HEK293 (cell line): ENCODE results near the gene WNT11.
A peak's percentile ranks its signal among the peaks of the same experiment; 100 is the strongest.

Source experiments
- FEZF1 ChIP-seq: fragments of 450-650 bp; formaldehyde crosslinking; IDR thresholded peaks from 2 replicates; pipeline ENCODE4 v1.5.1; 2016; ENCODE audit warnings: missing biosample characterization, missing genetic modification characterization
- GFI1B ChIP-seq: fragments of 450-650 bp; formaldehyde crosslinking; IDR thresholded peaks from 2 replicates; pipeline ENCODE4 v1.5.1; 2016; ENCODE audit warnings: missing biosample characterization, missing genetic modification characterization
- GLIS2 ChIP-seq: fragments of 450-650 bp; formaldehyde crosslinking; IDR thresholded peaks from 2 replicates; pipeline ENCODE4 v1.5.1; 2016; ENCODE audit warnings: missing biosample characterization, missing genetic modification characterization
- IKZF3 ChIP-seq: fragments of 450-650 bp; IDR thresholded peaks from 2 replicates; pipeline ENCODE4 v1.5.0; 2018; ENCODE audit warnings: missing biosample characterization, mild to moderate bottlenecking, missing genetic modification characterization, moderate library complexity
- KLF16 ChIP-seq: fragments of 450-650 bp; formaldehyde crosslinking; IDR thresholded peaks from 2 replicates; pipeline ENCODE4 v1.5.1; 2017; ENCODE audit warnings: missing biosample characterization, missing genetic modification characterization
- SP2 ChIP-seq: fragments of 450-650 bp; formaldehyde crosslinking; IDR thresholded peaks from 2 replicates; pipeline ENCODE4 v1.5.1; 2016; ENCODE audit warnings: missing biosample characterization, missing genetic modification characterization
- ZBTB17 ChIP-seq: fragments of 450-650 bp; formaldehyde crosslinking; IDR thresholded peaks from 2 replicates; pipeline ENCODE4 v1.5.1; 2016; ENCODE audit warnings: missing biosample characterization, missing genetic modification characterization
- ZFHX2 ChIP-seq: fragments of 450-650 bp; formaldehyde crosslinking; conservative IDR thresholded peaks from 2 replicates; pipeline ENCODE4 v1.5.1; 2016; ENCODE audit warnings: missing biosample characterization, missing genetic modification characterization
- ZNF138 ChIP-seq: fragments of 450-650 bp; formaldehyde crosslinking; IDR thresholded peaks from 2 replicates; pipeline ENCODE4 v1.5.1; 2016; ENCODE audit warnings: missing biosample characterization, missing genetic modification characterization, borderline replicate concordance
- ZNF155 ChIP-seq: fragments of 450-650 bp; formaldehyde crosslinking; IDR thresholded peaks from 2 replicates; pipeline ENCODE4 v1.5.1; 2016; ENCODE audit warnings: missing biosample characterization, missing genetic modification characterization
- ZNF2 ChIP-seq: fragments of 450-650 bp; formaldehyde crosslinking; IDR thresholded peaks from 2 replicates; pipeline ENCODE4 v1.5.1; 2016; ENCODE audit warnings: missing biosample characterization, missing genetic modification characterization
- ZNF221 ChIP-seq: fragments of 450-650 bp; formaldehyde crosslinking; IDR thresholded peaks from 2 replicates; pipeline ENCODE4 v1.5.1; 2017; ENCODE audit warnings: missing biosample characterization, missing genetic modification characterization, borderline replicate concordance
- ZNF335 ChIP-seq: fragments of 450-650 bp; formaldehyde crosslinking; conservative IDR thresholded peaks from 2 replicates; pipeline ENCODE4 v1.5.1; 2016; ENCODE audit warnings: missing biosample characterization, missing genetic modification characterization
- ZNF341 ChIP-seq: fragments of 450-650 bp; formaldehyde crosslinking; IDR thresholded peaks from 2 replicates; pipeline ENCODE4; 2016; ENCODE audit warnings: low read depth, missing biosample characterization, missing genetic modification characterization
- ZNF391 ChIP-seq: fragments of 450-650 bp; formaldehyde crosslinking; IDR thresholded peaks from 2 replicates; pipeline ENCODE4 v1.5.1; 2016; ENCODE audit warnings: low read depth, missing biosample characterization, missing genetic modification characterization, borderline replicate concordance
- ZNF501 ChIP-seq: fragments of 450-650 bp; formaldehyde crosslinking; IDR thresholded peaks from 2 replicates; pipeline ENCODE4 v1.5.1; 2016; ENCODE audit warnings: missing biosample characterization, missing genetic modification characterization
- ZNF514 ChIP-seq: fragments of 450-650 bp; formaldehyde crosslinking; IDR thresholded peaks from 2 replicates; pipeline ENCODE4 v1.5.1; 2016; ENCODE audit warnings: missing biosample characterization, missing genetic modification characterization
- ZNF555 ChIP-seq: fragments of 450-650 bp; formaldehyde crosslinking; conservative IDR thresholded peaks from 2 replicates; pipeline ENCODE4 v1.5.1; 2017; ENCODE audit warnings: missing biosample characterization, mild to moderate bottlenecking, missing genetic modification characterization, inconsistent platforms
- ZNF768 ChIP-seq: fragments of 450-650 bp; formaldehyde crosslinking; IDR thresholded peaks from 2 replicates; pipeline ENCODE4 v1.5.1; 2018; ENCODE audit warnings: missing biosample characterization, mild to moderate bottlenecking, missing genetic modification characterization
- ZSCAN16 ChIP-seq: fragments of 450-650 bp; formaldehyde crosslinking; IDR thresholded peaks from 2 replicates; pipeline ENCODE4 v1.5.1; 2016; ENCODE audit warnings: missing biosample characterization, missing genetic modification characterization
- TF ChIP-seq, protein P1 (sequence below): fragments of 450-650 bp; formaldehyde crosslinking; IDR thresholded peaks from 2 replicates; pipeline ENCODE4 v1.5.1; 2016; ENCODE audit warnings: missing biosample characterization, missing genetic modification characterization
- TF ChIP-seq, protein P2 (sequence below): fragments of 450-650 bp; formaldehyde crosslinking; optimal IDR thresholded peaks from 2 replicates; pipeline ENCODE3; 2016; ENCODE audit warnings: missing biosample characterization, mild to moderate bottlenecking, missing genetic modification characterization
- TF ChIP-seq, protein P3 (sequence below): fragments of 450-650 bp; formaldehyde crosslinking; IDR thresholded peaks from 2 replicates; pipeline ENCODE4 v1.5.1; 2016; ENCODE audit warnings: missing biosample characterization, missing genetic modification characterization
- TF ChIP-seq, protein P4 (sequence below): fragments of 450-650 bp; formaldehyde crosslinking; IDR thresholded peaks from 2 replicates; pipeline ENCODE4 v1.5.1; 2016; ENCODE audit warnings: missing biosample characterization, missing genetic modification characterization
- TF ChIP-seq, protein P5 (sequence below): fragments of 450-650 bp; formaldehyde crosslinking; IDR thresholded peaks from 2 replicates; pipeline ENCODE4 v1.5.1; 2016; ENCODE audit warnings: missing biosample characterization, missing genetic modification characterization
- TF ChIP-seq, protein P6 (sequence below): fragments of 450-650 bp; formaldehyde crosslinking; IDR thresholded peaks from 2 replicates; pipeline ENCODE4 v1.5.1; 2016; ENCODE audit warnings: missing biosample characterization, missing genetic modification characterization

The WNT11 gene

DNA sequence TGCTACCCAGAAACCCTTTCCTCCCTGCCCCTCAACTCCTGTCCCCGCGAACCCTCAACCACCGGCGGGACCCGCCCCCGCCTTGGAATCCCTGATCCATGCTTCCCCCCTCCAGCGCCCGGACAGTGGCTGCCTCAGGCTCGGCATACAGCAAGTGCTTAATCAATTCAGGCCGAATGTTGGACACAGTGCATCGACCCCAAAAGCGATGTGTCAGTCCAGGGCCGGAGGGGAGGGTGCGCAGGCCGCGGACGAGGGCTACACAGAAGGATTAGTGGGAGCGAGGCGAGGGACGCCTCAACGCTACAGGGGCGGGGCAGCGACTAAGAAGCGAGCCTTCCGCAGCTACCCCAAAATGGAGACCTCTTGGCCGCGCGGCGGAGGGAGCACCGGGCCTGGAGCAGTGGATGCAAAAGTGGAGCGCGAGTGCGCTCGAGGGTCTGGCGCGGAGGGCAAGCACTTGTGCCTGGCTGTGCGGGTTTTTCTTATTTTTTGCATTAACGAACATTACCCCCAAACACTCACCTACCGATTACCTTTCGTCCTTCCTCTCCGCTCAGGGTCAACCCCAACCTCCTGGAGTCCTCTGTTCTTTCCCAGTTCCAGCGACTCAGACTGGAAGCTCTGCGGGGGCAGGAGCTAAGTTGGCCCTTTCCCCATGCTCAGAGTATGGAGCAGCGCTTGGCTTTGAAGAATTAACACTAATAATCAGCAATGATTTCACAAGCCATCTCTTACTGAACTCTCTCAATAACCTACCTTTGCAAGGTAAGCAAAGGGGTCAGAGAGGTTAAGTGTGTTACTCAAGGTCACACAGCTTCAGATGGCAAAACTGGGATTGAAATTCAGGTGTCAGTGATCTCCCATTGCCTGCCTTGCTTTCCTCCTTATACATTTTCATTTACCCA is 30.0 kb upstream of the WNT11 start (continued):
- TF ChIP-seq ZNF555 (tag by site-specific recombination): no peak
- TF ChIP-seq, protein P1, sequence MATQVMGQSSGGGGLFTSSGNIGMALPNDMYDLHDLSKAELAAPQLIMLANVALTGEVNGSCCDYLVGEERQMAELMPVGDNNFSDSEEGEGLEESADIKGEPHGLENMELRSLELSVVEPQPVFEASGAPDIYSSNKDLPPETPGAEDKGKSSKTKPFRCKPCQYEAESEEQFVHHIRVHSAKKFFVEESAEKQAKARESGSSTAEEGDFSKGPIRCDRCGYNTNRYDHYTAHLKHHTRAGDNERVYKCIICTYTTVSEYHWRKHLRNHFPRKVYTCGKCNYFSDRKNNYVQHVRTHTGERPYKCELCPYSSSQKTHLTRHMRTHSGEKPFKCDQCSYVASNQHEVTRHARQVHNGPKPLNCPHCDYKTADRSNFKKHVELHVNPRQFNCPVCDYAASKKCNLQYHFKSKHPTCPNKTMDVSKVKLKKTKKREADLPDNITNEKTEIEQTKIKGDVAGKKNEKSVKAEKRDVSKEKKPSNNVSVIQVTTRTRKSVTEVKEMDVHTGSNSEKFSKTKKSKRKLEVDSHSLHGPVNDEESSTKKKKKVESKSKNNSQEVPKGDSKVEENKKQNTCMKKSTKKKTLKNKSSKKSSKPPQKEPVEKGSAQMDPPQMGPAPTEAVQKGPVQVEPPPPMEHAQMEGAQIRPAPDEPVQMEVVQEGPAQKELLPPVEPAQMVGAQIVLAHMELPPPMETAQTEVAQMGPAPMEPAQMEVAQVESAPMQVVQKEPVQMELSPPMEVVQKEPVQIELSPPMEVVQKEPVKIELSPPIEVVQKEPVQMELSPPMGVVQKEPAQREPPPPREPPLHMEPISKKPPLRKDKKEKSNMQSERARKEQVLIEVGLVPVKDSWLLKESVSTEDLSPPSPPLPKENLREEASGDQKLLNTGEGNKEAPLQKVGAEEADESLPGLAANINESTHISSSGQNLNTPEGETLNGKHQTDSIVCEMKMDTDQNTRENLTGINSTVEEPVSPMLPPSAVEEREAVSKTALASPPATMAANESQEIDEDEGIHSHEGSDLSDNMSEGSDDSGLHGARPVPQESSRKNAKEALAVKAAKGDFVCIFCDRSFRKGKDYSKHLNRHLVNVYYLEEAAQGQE (tag by site-specific recombination): no peak
- no peak for TF ChIP-seq ZNF514 (tag by site-specific recombination)
- TF ChIP-seq ZNF2 (tag by site-specific recombination): no peak; the same call in 1 of the 2 replicates
- TF ChIP-seq, protein P2, sequence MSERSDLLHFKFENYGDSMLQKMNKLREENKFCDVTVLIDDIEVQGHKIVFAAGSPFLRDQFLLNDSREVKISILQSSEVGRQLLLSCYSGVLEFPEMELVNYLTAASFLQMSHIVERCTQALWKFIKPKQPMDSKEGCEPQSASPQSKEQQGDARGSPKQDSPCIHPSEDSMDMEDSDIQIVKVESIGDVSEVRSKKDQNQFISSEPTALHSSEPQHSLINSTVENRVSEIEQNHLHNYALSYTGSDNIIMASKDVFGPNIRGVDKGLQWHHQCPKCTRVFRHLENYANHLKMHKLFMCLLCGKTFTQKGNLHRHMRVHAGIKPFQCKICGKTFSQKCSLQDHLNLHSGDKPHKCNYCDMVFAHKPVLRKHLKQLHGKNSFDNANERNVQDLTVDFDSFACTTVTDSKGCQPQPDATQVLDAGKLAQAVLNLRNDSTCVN: peak; percentile 46
- TF ChIP-seq, protein P3, sequence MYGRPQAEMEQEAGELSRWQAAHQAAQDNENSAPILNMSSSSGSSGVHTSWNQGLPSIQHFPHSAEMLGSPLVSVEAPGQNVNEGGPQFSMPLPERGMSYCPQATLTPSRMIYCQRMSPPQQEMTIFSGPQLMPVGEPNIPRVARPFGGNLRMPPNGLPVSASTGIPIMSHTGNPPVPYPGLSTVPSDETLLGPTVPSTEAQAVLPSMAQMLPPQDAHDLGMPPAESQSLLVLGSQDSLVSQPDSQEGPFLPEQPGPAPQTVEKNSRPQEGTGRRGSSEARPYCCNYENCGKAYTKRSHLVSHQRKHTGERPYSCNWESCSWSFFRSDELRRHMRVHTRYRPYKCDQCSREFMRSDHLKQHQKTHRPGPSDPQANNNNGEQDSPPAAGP: no peak
- TF ChIP-seq IKZF3: peak; percentile 17; the same call in 1 of the 2 replicates
- TF ChIP-seq SP2 (tag by site-specific recombination): peak; percentile 45; the same call in 1 of the 2 replicates
- TF ChIP-seq, protein P4, sequence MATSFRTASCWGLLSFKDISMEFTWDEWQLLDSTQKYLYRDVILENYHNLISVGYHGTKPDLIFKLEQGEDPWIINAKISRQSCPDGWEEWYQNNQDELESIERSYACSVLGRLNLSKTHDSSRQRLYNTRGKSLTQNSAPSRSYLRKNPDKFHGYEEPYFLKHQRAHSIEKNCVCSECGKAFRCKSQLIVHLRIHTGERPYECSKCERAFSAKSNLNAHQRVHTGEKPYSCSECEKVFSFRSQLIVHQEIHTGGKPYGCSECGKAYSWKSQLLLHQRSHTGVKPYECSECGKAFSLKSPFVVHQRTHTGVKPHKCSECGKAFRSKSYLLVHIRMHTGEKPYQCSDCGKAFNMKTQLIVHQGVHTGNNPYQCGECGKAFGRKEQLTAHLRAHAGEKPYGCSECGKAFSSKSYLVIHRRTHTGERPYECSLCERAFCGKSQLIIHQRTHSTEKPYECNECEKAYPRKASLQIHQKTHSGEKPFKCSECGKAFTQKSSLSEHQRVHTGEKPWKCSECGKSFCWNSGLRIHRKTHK (tag by site-specific recombination): no peak
- TF ChIP-seq, protein P5, sequence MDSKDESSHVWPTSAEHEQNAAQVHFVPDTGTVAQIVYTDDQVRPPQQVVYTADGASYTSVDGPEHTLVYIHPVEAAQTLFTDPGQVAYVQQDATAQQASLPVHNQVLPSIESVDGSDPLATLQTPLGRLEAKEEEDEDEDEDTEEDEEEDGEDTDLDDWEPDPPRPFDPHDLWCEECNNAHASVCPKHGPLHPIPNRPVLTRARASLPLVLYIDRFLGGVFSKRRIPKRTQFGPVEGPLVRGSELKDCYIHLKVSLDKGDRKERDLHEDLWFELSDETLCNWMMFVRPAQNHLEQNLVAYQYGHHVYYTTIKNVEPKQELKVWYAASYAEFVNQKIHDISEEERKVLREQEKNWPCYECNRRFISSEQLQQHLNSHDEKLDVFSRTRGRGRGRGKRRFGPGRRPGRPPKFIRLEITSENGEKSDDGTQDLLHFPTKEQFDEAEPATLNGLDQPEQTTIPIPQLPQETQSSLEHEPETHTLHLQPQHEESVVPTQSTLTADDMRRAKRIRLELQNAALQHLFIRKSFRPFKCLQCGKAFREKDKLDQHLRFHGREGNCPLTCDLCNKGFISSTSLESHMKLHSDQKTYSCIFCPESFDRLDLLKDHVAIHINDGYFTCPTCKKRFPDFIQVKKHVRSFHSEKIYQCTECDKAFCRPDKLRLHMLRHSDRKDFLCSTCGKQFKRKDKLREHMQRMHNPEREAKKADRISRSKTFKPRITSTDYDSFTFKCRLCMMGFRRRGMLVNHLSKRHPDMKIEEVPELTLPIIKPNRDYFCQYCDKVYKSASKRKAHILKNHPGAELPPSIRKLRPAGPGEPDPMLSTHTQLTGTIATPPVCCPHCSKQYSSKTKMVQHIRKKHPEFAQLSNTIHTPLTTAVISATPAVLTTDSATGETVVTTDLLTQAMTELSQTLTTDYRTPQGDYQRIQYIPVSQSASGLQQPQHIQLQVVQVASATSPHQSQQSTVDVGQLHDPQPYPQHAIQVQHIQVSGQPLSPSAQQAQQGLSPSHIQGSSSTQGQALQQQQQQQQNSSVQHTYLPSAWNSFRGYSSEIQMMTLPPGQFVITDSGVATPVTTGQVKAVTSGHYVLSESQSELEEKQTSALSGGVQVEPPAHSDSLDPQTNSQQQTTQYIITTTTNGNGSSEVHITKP (tag by site-specific recombination): peak; percentile 85
- TF ChIP-seq ZNF335: peak; percentile 83
- TF ChIP-seq ZNF155 (tag by site-specific recombination): no peak
- TF ChIP-seq ZNF768 (tag by site-specific recombination): peak; percentile 99
- TF ChIP-seq, protein P6, sequence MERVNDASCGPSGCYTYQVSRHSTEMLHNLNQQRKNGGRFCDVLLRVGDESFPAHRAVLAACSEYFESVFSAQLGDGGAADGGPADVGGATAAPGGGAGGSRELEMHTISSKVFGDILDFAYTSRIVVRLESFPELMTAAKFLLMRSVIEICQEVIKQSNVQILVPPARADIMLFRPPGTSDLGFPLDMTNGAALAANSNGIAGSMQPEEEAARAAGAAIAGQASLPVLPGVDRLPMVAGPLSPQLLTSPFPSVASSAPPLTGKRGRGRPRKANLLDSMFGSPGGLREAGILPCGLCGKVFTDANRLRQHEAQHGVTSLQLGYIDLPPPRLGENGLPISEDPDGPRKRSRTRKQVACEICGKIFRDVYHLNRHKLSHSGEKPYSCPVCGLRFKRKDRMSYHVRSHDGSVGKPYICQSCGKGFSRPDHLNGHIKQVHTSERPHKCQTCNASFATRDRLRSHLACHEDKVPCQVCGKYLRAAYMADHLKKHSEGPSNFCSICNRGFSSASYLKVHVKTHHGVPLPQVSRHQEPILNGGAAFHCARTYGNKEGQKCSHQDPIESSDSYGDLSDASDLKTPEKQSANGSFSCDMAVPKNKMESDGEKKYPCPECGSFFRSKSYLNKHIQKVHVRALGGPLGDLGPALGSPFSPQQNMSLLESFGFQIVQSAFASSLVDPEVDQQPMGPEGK (tag by site-specific recombination): peak; percentile 92
- 0 out of 2 replicates have a peak, but pooled peaks have one; percentile 1 for TF ChIP-seq ZNF501 (tag by site-specific recombination)
- peak; percentile 66; the same call in 1 of the 2 replicates for TF ChIP-seq KLF16 (tag by site-specific recombination)
- TF ChIP-seq GFI1B: no peak
- TF ChIP-seq ZNF138: no peak
- peak; percentile 65 for TF ChIP-seq GLIS2
- TF ChIP-seq ZNF391 (tag by site-specific recombination): no peak
- TF ChIP-seq ZFHX2 (tag by site-specific recombination): peak; percentile 80
- TF ChIP-seq ZSCAN16 (tag by site-specific recombination): 0 out of 2 replicates have a peak, but pooled peaks have one; percentile 61
- no peak for TF ChIP-seq ZNF221 (tag by site-specific recombination)
- peak; percentile 77 for TF ChIP-seq ZNF341
- TF ChIP-seq ZBTB17: peak; percentile 80
- no peak for TF ChIP-seq FEZF1 (tag by site-specific recombination)
- TF ChIP-seq, all 188 proteins: peak for 29
